Measurements from ENCODE around the gene CCL11.

Gene CCL11

DNA sequence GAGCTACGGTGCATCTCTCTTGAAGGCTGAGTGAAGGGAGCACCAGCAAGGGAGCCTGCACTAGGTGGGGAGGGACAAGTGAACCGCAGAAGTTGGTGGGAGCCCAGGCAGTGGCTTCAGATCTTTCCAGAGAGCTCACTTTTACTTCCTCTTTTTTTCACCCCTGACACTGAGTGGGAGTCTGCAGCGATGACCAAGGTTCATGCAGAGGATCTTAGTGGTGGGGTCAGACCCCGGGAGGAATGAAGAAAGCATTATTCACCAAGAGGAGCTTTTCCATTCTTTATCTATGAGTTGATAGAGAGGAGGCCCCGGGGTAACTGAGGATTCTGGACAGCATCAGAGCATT is 33.5 kb upstream of the CCL11 start:
- DNase-seq (ENCODE audit: low read depth): no peak
- TF ChIP-seq CTCF (IDR thresholded peaks at IDR 0.05; ENCODE audit: control insufficient read depth, extremely low read depth, insufficient read depth): no peak
- H3K4me3 ChIP-seq (ENCODE audit: low read depth, low read length): no peak overlapping the region

GRCh38 chr17:34252444-34253138 is 33.0 kb upstream of the CCL11 start:
- no peak for TF ChIP-seq CTCF (IDR thresholded peaks at IDR 0.05; ENCODE audit: control insufficient read depth, extremely low read depth, insufficient read depth)
- no peak for DNase-seq (ENCODE audit: low read depth)

GRCh38 chr17:34253139-34253525 is 32.4 kb upstream of the CCL11 start:
- no peak for TF ChIP-seq CTCF (IDR thresholded peaks at IDR 0.05; ENCODE audit: control insufficient read depth, extremely low read depth, insufficient read depth)
- no peak for DNase-seq (ENCODE audit: low read depth)
- no peak overlapping the region for H3K4me3 ChIP-seq (ENCODE audit: low read depth, low read length)

More at GRCh38 chr17:34252444-34253138, 33.0 kb upstream of the CCL11 start:
- no peak overlapping the region for H3K4me3 ChIP-seq (ENCODE audit: low read depth, low read length)

- H3K4me3 ChIP-seq (ENCODE audit: low read depth, low read length): no peak overlapping the region
- no peak for DNase-seq (ENCODE audit: low read depth)
- TF ChIP-seq CTCF (IDR thresholded peaks at IDR 0.05; ENCODE audit: control insufficient read depth, extremely low read depth, insufficient read depth): no peak
Measured at GRCh38 chr17:34254146-34254545, 31.4 kb upstream of the CCL11 start.

DNA sequence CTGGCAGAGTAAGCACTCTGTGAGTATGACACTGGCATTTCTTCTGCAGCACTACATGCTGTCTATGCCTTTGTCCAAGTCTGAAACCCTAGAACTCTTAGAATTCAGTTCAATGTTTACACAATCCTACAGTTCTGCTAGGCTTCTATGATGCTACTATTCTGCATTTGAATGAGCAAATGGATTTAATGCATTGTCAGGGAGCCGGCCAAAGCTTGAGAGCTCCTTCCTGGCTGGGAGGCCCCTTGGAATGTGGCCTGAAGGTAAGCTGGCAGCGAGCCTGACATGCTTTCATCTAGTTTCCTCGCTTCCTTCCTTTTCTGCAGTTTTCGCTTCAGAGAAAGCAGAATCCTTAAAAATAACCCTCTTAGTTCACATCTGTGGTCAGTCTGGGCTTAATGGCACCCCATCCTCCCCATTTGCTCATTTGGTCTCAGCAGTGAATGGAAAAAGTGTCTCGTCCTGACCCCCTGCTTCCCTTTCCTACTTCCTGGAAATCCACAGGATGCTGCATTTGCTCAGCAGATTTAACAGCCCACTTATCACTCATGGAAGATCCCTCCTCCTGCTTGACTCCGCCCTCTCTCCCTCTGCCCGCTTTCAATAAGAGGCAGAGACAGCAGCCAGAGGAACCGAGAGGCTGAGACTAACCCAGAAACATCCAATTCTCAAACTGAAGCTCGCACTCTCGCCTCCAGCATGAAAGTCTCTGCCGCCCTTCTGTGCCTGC is 30.7 kb upstream of the CCL11 start, which contains the start of gene CCL2:
Gene CCL2 (plus strand): TSS at position 635 of the 730 bp plus-strand sequence. CDS start 65 bp downstream, at position 700.
- H3K4me3 ChIP-seq (ENCODE audit: low read depth, low read length): no peak within 1 kb of the TSS
- DNase-seq (ENCODE audit: low read depth): no peak
- no peak for TF ChIP-seq CTCF (IDR thresholded peaks at IDR 0.05; ENCODE audit: control insufficient read depth, extremely low read depth, insufficient read depth)

DNA sequence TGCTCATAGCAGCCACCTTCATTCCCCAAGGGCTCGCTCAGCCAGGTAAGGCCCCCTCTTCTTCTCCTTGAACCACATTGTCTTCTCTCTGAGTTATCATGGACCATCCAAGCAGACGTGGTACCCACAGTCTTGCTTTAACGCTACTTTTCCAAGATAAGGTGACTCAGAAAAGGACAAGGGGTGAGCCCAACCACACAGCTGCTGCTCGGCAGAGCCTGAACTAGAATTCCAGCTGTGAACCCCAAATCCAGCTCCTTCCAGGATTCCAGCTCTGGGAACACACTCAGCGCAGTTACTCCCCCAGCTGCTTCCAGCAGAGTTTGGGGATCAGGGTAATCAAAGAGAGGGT is 30.2 kb upstream of the CCL11 start:
- no peak overlapping the region for H3K4me3 ChIP-seq (ENCODE audit: low read depth, low read length)
- TF ChIP-seq CTCF (IDR thresholded peaks at IDR 0.05; ENCODE audit: control insufficient read depth, extremely low read depth, insufficient read depth): no peak
- no peak for DNase-seq (ENCODE audit: low read depth)

Measured in LNCaP clone FGC (cell line).